DND-41 (cell line): Measurements from ENCODE around the gene EXOSC10.

Experiments
- ATAC-seq: fragments of 200-7000 bp; cut with Tn5 transposase; 3 replicates; pipeline ENCODE4 v1.9.1; 2021; ENCODE audit warnings: low read depth; ENCODE audit not compliant: insufficient read depth
- DNase-seq: peaks from one replicate; pipeline ENCODE4 v3.0.0-alpha.2; 2020
- H2AFZ ChIP-seq: 2 replicates; pipeline ENCODE4 v1.6.0; 2012; ENCODE audit warnings: low read depth, low read length
- H3K27ac ChIP-seq: 2 replicates; pipeline ENCODE4 v1.5.1; 2012; ENCODE audit warnings: low read length, inconsistent platforms
- H3K27me3 ChIP-seq: fragments of 200-600 bp; sonication (generic); 2 replicates; pipeline ENCODE4 v1.6.0; 2012; ENCODE audit warnings: low read length, mild to moderate bottlenecking, inconsistent platforms; ENCODE audit not compliant: insufficient read depth, poor library complexity
- H3K36me3 ChIP-seq: 2 replicates; pipeline ENCODE4 v1.5.1; 2012; ENCODE audit warnings: low read length, inconsistent platforms; ENCODE audit not compliant: insufficient read depth
- H3K4me1 ChIP-seq: 2 replicates; pipeline ENCODE4 v1.5.1; 2012; ENCODE audit warnings: mild to moderate bottlenecking, low read length; ENCODE audit not compliant: insufficient read depth
- H3K4me2 ChIP-seq: 2 replicates; pipeline ENCODE4 v1.6.0; 2012; ENCODE audit warnings: mild to moderate bottlenecking, moderate library complexity, low read length, inconsistent platforms; ENCODE audit not compliant: insufficient read depth
- H3K4me3 ChIP-seq, 2 experiments: fragments of 200-600 bp in 1 of 2; shearing (Covaris generic) in 1 of 2; 2 replicates each; pipeline ENCODE4 v1.5.1; 2012 to 2016; ENCODE audit warnings: inconsistent platforms in 2 of 2, low read length in 2 of 2, mild to moderate bottlenecking in 2 of 2, low read depth in 1 of 2, moderate library complexity in 1 of 2
- H3K79me2 ChIP-seq: 2 replicates; pipeline ENCODE4 v1.6.0; 2012; ENCODE audit warnings: low read length, inconsistent platforms; ENCODE audit not compliant: insufficient read depth
- H3K9ac ChIP-seq: 2 replicates; pipeline ENCODE4 v1.6.0; 2012; ENCODE audit warnings: low read depth, mild to moderate bottlenecking, inconsistent platforms, low read length, moderate library complexity
- H3K9me3 ChIP-seq: 2 replicates; pipeline ENCODE4 v1.5.1; 2012; ENCODE audit warnings: low read length, moderate library complexity, mild to moderate bottlenecking, inconsistent platforms; ENCODE audit not compliant: insufficient read depth, severe bottlenecking
- H4K20me1 ChIP-seq: 2 replicates; pipeline ENCODE4 v1.6.0; 2012; ENCODE audit warnings: low read length; ENCODE audit not compliant: insufficient read depth
- CTCF ChIP-seq: IDR thresholded peaks from 2 replicates; pipeline ENCODE4 v1.5.1; 2012; ENCODE audit warnings: borderline replicate concordance, low read length, moderate library complexity, mild to moderate bottlenecking; ENCODE audit not compliant: poor library complexity, severe bottlenecking; ENCODE audit errors: extremely low read depth
- EZH2 ChIP-seq: IDR thresholded peaks from 3 replicates; pipeline ENCODE4 v1.6.1; 2012; ENCODE audit warnings: borderline replicate concordance, low read depth, mild to moderate bottlenecking, moderate library complexity, low read length, inconsistent platforms; ENCODE audit not compliant: severe bottlenecking

The EXOSC10 gene

GRCh38 chr1:11130406-11130805 lies 30.7 kb upstream of the EXOSC10 start:
- H3K27me3 ChIP-seq, result no peaks in the 10 kb centered on the region
- no peak overlapping the region for H3K4me2 ChIP-seq
- no peaks in the 10 kb centered on the region for H3K79me2 ChIP-seq
- no peaks in the 10 kb centered on the region for H3K9me3 ChIP-seq
- no peak for TF ChIP-seq CTCF
- TF ChIP-seq EZH2, result no peak
- peaks cover 90% of the 10 kb centered on the region for H3K36me3 ChIP-seq
- H3K27ac ChIP-seq, result no peak overlapping the region
- no peaks in the 10 kb centered on the region for H4K20me1 ChIP-seq
- H3K4me1 ChIP-seq, result no peaks in the 10 kb centered on the region
- DNase-seq (no peak), ATAC-seq (no peak)
- no peak overlapping the region for H3K9ac ChIP-seq
- no peak overlapping the region for H3K4me3 ChIP-seq
- H2AFZ ChIP-seq, result no peak overlapping the region

GRCh38 chr1:11129649-11130390 lies 30.2 kb upstream of the EXOSC10 start:
- peaks cover 95% of the 10 kb centered on the region for H3K36me3 ChIP-seq

GRCh38 chr1:11126569-11126968 lies 26.9 kb upstream of the EXOSC10 start:
- H4K20me1 ChIP-seq, result no peaks in the 10 kb centered on the region
- DNase-seq, result no peak
- TF ChIP-seq CTCF (no peak), EZH2 (no peak)
- no peaks in the 10 kb centered on the region for H3K79me2 ChIP-seq
- H3K27ac ChIP-seq, result no peak overlapping the region
- no peak overlapping the region for H3K4me3 ChIP-seq
- H3K36me3 ChIP-seq, result peaks cover 91% of the 10 kb centered on the region
- H2AFZ ChIP-seq, result no peak overlapping the region
- no peaks in the 10 kb centered on the region for H3K4me1 ChIP-seq
- no peaks in the 10 kb centered on the region for H3K27me3 ChIP-seq
- H3K9me3 ChIP-seq, result no peaks in the 10 kb centered on the region
- no peak overlapping the region for H3K4me2 ChIP-seq
- no peak overlapping the region for H3K9ac ChIP-seq
- ATAC-seq, result no peak

More at GRCh38 chr1:11129649-11130390, 30.2 kb upstream of the EXOSC10 start:
- H3K27me3 ChIP-seq, result no peaks in the 10 kb centered on the region
- no peak overlapping the region for H2AFZ ChIP-seq
- no peak overlapping the region for H3K27ac ChIP-seq
- H3K4me1 ChIP-seq, result no peaks in the 10 kb centered on the region
- no peaks in the 10 kb centered on the region for H3K79me2 ChIP-seq
- no peaks in the 10 kb centered on the region for H3K9me3 ChIP-seq
- no peak for DNase-seq
- no peak overlapping the region for H3K4me2 ChIP-seq
- H3K4me3 ChIP-seq, result no peak overlapping the region
- H4K20me1 ChIP-seq, result no peaks in the 10 kb centered on the region
- ATAC-seq, result no peak
- TF ChIP-seq CTCF (no peak), EZH2 (no peak)
- no peak overlapping the region for H3K9ac ChIP-seq
